Measurements from ENCODE around the gene BTG4.

GRCh38 chr11:111476956-111477355 is 35.2 kb downstream of the BTG4 start:
- no peak for TF ChIP-seq CTCF (IDR thresholded peaks at IDR 0.05)
- no peak for TF ChIP-seq POLR2A (IDR thresholded peaks at IDR 0.05)
